GM06990 (cell line): ENCODE data around the gene TYW3.

Source experiments
- DNase-seq: peaks from one replicate; pipeline ENCODE4 v3.0.0-alpha.2; 2011; ENCODE audit not compliant: insufficient read length; ENCODE audit errors: extremely low read depth
- H3K27me3 ChIP-seq: replicated peaks from 2 replicates; pipeline ENCODE4 v1.6.0; 2011; ENCODE audit warnings: low read length; ENCODE audit not compliant: control insufficient read depth, insufficient read depth
- H3K36me3 ChIP-seq: 2 replicates; pipeline ENCODE4 v1.5.1; 2011; ENCODE audit warnings: low read length; ENCODE audit not compliant: control insufficient read depth, insufficient read depth
- H3K4me3 ChIP-seq: replicated peaks from 2 replicates; pipeline ENCODE4 v1.5.1; 2011; ENCODE audit warnings: low read depth, mild to moderate bottlenecking, control low read depth, low read length
- CTCF ChIP-seq: IDR thresholded peaks from 2 replicates; pipeline ENCODE4 v1.5.1; 2011; ENCODE audit warnings: low read length, control low read depth, mild to moderate bottlenecking, inconsistent platforms; ENCODE audit not compliant: insufficient read depth, poor library complexity, severe bottlenecking

The TYW3 gene

GRCh38 chr1:74767490-74767889, 34.5 kb downstream of the TYW3 start:
- H3K4me3 ChIP-seq: no peak overlapping the region
- H3K36me3 ChIP-seq: peaks cover 1% of the 10 kb centered on the region; the same call in 1 of the 2 replicates
- no peak for DNase-seq
- H3K27me3 ChIP-seq: no peaks in the 10 kb centered on the region
- TF ChIP-seq CTCF: peak; percentile 69

- H3K4me3 ChIP-seq: no peak overlapping the region
- no peaks in the 10 kb centered on the region for H3K36me3 ChIP-seq
- DNase-seq: peak; percentile 17
- TF ChIP-seq CTCF: peak; percentile 68
- no peaks in the 10 kb centered on the region for H3K27me3 ChIP-seq
Observed at GRCh38 chr1:74771913-74772515, 39.1 kb downstream of the TYW3 start.

- no peaks in the 10 kb centered on the region for H3K36me3 ChIP-seq
- no peak for TF ChIP-seq CTCF
- no peaks in the 10 kb centered on the region for H3K27me3 ChIP-seq
Observed at GRCh38 chr1:74772945-74773344, 40.0 kb downstream of the TYW3 start.

GRCh38 chr1:74773582-74773981, 40.6 kb downstream of the TYW3 start:
- Histone ChIP-seq H3K4me3 (no peak overlapping the region), H3K27me3 (no peaks in the 10 kb centered on the region), H3K36me3 (no peaks in the 10 kb centered on the region)
- no peak for DNase-seq
- TF ChIP-seq CTCF: no peak

More at GRCh38 chr1:74772945-74773344, 40.0 kb downstream of the TYW3 start:
- no peak overlapping the region for H3K4me3 ChIP-seq
- DNase-seq: no peak

GRCh38 chr1:74775735-74776134, 42.8 kb downstream of the TYW3 start:
- H3K27me3 ChIP-seq: no peaks in the 10 kb centered on the region
- no peak for TF ChIP-seq CTCF
- H3K4me3 ChIP-seq: no peak overlapping the region
- DNase-seq: no peak
- no peaks in the 10 kb centered on the region for H3K36me3 ChIP-seq

GRCh38 chr1:74777525-74777924, 44.6 kb downstream of the TYW3 start:
- Histone ChIP-seq H3K27me3 (no peaks in the 10 kb centered on the region), H3K4me3 (no peak overlapping the region), H3K36me3 (no peaks in the 10 kb centered on the region)
- DNase-seq: no peak
- TF ChIP-seq CTCF: no peak
